Thyroid gland (tissue), 4 donors: ENCODE measurements around the gene SLC10A4. TPM values are rescaled to one million over a fixed set of nuclear protein-coding genes. Genes with fewer than 3 reads are reported as not detected.

Experiments
- DNase-seq, 2 donors: peaks; one replicate each; pipeline ENCODE4 v3.0.0-alpha.2; 2019
- H3K27ac ChIP-seq, 3 donors: fragments of 200-600 bp; sonication (generic); 1 replicate in 2 of 3; 2 replicates in 1 of 3; pipeline ENCODE4 v1.5.1; 2016 to 2019; ENCODE audit warnings: mild to moderate bottlenecking in 1 of 3, moderate library complexity in 1 of 3
- H3K27me3 ChIP-seq: fragments of 200-600 bp; sonication (generic); one replicate; pipeline ENCODE4 v1.5.1; 2019
- H3K36me3 ChIP-seq, 2 donors: fragments of 200-600 bp; sonication (generic); one replicate each; pipeline ENCODE4 v1.5.1; 2016 to 2019
- H3K4me1 ChIP-seq, 2 donors: fragments of 200-600 bp; sonication (generic); one replicate each; pipeline ENCODE4 v1.5.1; 2017 to 2019
- H3K4me3 ChIP-seq, 3 donors: fragments of 200-600 bp; sonication (generic); replicated peaks in 1 of 3; 1 replicate in 2 of 3; 2 replicates in 1 of 3; pipeline ENCODE4 v1.5.1; 2016; ENCODE audit warnings: mild to moderate bottlenecking in 1 of 3
- H3K9me3 ChIP-seq: fragments of 200-600 bp; sonication (generic); one replicate; pipeline ENCODE4 v1.5.1; 2017
- POLR2A ChIP-seq, 2 donors: fragments of 450-650 bp; IDR thresholded peaks; one replicate each; pipeline ENCODE4 v1.6.1; 2017; ENCODE audit warnings: antibody characterized with exemption in 2 of 2, mild to moderate bottlenecking in 2 of 2, moderate library complexity in 1 of 2
- WGBS, 2 donors: methylation state at CpG; one replicate each; pipeline ENCODE4 v1.1.5; 2017; 5-methylcytosine and 5-hydroxymethylcytosine counted together
- intact Hi-C: fragments of 100-400 bp; cut with DNase I; formaldehyde crosslinking; loops from one replicate; pipeline ENCODE4 v1.15.1; 2023
- total RNA-seq, 4 donors: library from RNA; depleted of rRNA; stranded (reverse); fragments of >200 nt; gene quantifications; one replicate each; pipeline ENCODE4 v1.2.3, GENCODE V29; 2016
- TF ChIP-seq, protein P1 (sequence below), 6 experiments: fragments of 200-600 bp in 3 of 6; fragments of 450-650 bp in 3 of 6; sonication (generic) in 3 of 6; IDR thresholded peaks; one replicate each; pipeline ENCODE4 v1.5.1; 2016 to 2019; ENCODE audit warnings: antibody characterized with exemption in 6 of 6, mild to moderate bottlenecking in 2 of 6, inconsistent platforms in 1 of 6, moderate library complexity in 1 of 6

SLC10A4 gene
- total RNA-seq, 4 donors from 2014 or later, result 0.13 TPM; not detected in 3

DNA sequence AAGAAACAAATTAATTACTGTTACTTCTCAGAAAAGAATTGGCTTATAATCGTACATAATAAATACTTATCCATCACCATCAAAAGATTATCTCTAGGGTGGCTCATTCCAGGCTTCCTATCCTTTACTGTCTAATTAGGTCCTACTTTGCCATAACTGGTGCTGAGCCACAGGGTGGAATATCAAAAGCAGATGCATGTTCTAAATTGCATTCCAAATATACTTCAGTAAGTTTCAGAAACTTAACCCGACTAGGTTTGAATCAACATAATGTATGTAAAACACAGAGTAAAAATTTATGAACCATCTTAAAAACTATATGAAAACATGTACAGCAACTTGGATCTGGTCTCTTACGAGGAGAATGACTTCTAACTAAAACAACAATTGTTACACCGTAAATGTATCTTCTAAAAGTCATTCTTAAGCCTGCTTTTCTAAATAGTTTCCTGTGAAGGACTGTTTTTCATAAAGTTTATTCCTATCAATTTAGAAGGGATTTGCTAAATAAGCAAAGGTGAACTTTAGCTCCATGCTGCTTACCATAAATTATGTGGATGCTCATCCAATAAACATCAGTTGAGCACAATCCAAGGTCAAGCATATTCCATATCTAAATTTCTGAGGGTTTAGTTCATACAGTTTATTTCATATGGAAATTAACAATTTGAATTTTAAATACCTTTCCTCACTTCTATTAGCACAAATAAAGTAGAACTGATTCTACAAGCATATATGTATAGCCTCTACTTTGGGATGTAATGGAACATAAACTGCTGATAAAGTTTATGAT is 20.3 kb downstream of the SLC10A4 start:
- no peak overlapping the region for H3K27ac ChIP-seq
- TF ChIP-seq POLR2A (IDR thresholded peaks at IDR 0.05), result no peak
- DNase-seq, result no peak
- intact Hi-C loops, result no loop called here
- no peaks in the 10 kb centered on the region for H3K27me3 ChIP-seq
- H3K4me1 ChIP-seq, result no peaks in the 10 kb centered on the region
- H3K9me3 ChIP-seq, result no peaks in the 10 kb centered on the region
- WGBS, 2 donors, result 65 to 71% methylated on average over 4 of the region's 4 CpGs
- H3K36me3 ChIP-seq, result peaks cover 8 to 16% of the 10 kb centered on the region in 2 donors
- H3K4me3 ChIP-seq, result no peak overlapping the region

DNA sequence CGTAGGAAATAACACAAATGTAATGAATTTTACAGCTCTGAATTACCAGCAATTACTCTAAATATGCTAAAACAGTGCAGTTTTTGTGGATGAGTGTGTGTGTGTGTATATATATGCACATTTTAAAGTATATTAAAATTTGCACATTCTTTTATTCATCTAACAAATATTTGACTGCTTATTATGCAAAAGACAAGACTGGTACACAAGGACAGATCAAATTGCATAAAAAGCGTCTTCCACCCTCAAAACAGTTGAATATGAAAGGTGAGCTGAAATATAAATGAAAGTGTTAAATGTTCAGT is 20.8 kb downstream of the SLC10A4 start:
- H3K36me3 ChIP-seq, result peaks cover 4 to 13% of the 10 kb centered on the region in 2 donors
- WGBS, 2 donors, result 96 to 97% methylated on average over 2 of the region's 2 CpGs
- intact Hi-C loops, result no loop called here

DNA sequence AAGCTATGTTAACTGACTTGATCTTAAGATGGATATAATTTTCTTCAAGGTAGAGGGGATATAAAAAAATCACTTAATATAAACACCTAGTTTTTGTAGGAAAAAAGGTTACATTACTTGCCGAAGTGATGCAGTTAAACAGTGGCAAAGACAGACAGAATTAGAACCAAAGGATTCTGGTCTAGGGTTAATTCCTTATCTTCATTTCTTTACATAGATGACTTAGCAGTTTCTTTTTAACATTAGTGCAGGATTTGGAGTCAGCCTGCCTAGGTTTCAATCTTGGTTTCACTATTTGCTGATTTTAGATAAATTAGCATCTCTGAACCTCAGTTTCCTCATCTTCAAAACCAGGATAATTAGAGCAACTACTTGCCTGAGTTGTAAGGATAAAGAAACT is 21.2 kb downstream of the SLC10A4 start:
- Histone ChIP-seq H3K27ac (no peak overlapping the region), H3K9me3 (no peaks in the 10 kb centered on the region), H3K4me3 (no peak overlapping the region), H3K27me3 (no peaks in the 10 kb centered on the region), H3K4me1 (no peaks in the 10 kb centered on the region), H3K36me3 (peaks cover under 1 to 11% of the 10 kb centered on the region in 2 donors)
- TF ChIP-seq, protein P1, sequence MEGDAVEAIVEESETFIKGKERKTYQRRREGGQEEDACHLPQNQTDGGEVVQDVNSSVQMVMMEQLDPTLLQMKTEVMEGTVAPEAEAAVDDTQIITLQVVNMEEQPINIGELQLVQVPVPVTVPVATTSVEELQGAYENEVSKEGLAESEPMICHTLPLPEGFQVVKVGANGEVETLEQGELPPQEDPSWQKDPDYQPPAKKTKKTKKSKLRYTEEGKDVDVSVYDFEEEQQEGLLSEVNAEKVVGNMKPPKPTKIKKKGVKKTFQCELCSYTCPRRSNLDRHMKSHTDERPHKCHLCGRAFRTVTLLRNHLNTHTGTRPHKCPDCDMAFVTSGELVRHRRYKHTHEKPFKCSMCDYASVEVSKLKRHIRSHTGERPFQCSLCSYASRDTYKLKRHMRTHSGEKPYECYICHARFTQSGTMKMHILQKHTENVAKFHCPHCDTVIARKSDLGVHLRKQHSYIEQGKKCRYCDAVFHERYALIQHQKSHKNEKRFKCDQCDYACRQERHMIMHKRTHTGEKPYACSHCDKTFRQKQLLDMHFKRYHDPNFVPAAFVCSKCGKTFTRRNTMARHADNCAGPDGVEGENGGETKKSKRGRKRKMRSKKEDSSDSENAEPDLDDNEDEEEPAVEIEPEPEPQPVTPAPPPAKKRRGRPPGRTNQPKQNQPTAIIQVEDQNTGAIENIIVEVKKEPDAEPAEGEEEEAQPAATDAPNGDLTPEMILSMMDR (IDR thresholded peaks at IDR 0.05), result no peak
- TF ChIP-seq POLR2A (IDR thresholded peaks at IDR 0.05), result no peak
- 88 to 100% methylated on average over 1 of the region's 1 CpG for WGBS, 2 donors
- DNase-seq, result no peak
- intact Hi-C loops, result no loop called here

More for the DNA sequence above, 20.8 kb downstream of the SLC10A4 start:
- Histone ChIP-seq H3K4me3 (no peak overlapping the region), H3K27ac (no peak overlapping the region), H3K9me3 (no peaks in the 10 kb centered on the region), H3K4me1 (no peaks in the 10 kb centered on the region), H3K27me3 (no peaks in the 10 kb centered on the region)
- TF ChIP-seq POLR2A (IDR thresholded peaks at IDR 0.05), result no peak
- DNase-seq, result no peak

DNA sequence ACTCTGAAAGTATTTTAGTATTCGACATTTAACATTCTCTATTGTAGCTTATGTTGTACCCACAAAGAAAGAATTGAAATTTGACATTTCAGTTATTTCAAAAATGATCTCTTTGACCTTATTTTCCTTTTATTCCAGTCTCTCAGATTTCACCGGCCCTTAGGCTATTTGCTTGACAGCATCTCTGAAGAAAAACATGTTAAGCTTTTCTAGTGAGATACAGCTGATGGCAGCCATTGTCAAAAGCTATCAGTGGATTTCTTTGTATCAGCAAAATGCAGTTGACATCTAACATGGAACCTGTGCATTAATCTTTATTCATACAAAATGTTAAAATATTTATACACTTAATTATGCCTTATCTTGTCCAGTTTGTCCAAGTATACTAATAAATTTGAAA is 23.6 kb downstream of the SLC10A4 start:
- Histone ChIP-seq H3K9me3 (no peaks in the 10 kb centered on the region), H3K36me3 (peaks cover 2 to 27% of the 10 kb centered on the region in 2 donors), H3K27me3 (no peaks in the 10 kb centered on the region), H3K27ac (no peak overlapping the region), H3K4me3 (no peak overlapping the region), H3K4me1 (no peaks in the 10 kb centered on the region)
- intact Hi-C loops, result no loop called here
- WGBS, 2 donors, result 94 to 97% methylated on average over 2 of the region's 2 CpGs
- DNase-seq, result no peak
- TF ChIP-seq, protein P1 (IDR thresholded peaks at IDR 0.05), result no peak

DNA sequence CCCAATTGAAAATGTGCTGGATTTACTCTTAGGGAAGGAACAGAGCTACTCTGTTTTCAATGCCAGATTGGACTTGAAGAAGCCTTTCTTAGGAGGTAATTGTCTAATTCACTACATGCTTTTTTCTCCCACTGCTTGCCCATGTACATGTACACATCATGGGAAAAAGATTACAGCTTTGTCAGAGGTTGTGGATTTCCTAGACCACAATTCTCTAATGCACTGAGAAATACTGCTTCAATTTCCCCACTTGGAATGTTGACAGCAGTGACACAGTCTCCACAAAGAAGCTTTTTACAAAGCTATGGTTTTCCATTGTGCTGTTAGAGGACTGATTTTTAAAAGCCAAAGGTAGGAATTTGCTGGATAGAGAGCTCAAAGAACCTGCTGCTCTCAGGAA is 26.4 kb downstream of the SLC10A4 start:
- intact Hi-C loops, result no loop called here
- Histone ChIP-seq H3K9me3 (no peaks in the 10 kb centered on the region), H3K36me3 (peaks cover 20 to 44% of the 10 kb centered on the region in 2 donors), H3K27me3 (no peaks in the 10 kb centered on the region), H3K4me3 (no peak overlapping the region), H3K27ac (no peak overlapping the region), H3K4me1 (no peaks in the 10 kb centered on the region)
- DNase-seq, result no peak
- no peak for TF ChIP-seq POLR2A (IDR thresholded peaks at IDR 0.05)
- TF ChIP-seq, protein P1 (IDR thresholded peaks at IDR 0.05), result no peak

DNA sequence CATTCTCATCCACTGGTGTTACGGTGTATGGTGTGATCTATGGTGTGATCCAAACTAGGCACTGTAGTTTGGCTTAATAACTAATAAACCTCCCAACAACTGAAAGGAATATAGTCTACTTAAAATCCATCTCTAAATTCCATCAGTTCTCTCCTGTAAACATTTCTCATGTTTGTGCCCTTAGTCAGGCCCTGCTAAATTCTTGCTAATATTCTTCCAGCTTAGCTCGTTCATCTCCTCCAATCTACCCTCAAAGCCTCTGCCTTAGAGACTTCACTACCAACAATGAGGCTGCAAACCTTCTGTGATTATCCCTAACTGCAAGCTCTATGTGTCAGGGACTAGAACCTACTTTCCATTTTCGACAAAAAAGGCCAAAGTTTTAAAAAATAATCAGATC is 35.0 kb downstream of the SLC10A4 start:
- no peak overlapping the region for H3K27ac ChIP-seq
- peaks cover 44 to 49% of the 10 kb centered on the region in 2 donors for H3K36me3 ChIP-seq
- no peak for DNase-seq
- H3K4me3 ChIP-seq, result no peak overlapping the region
- intact Hi-C loops, result no loop called here
- no peaks in the 10 kb centered on the region for H3K4me1 ChIP-seq
- TF ChIP-seq, protein P1 (IDR thresholded peaks at IDR 0.05), result no peak
- no peak for TF ChIP-seq POLR2A (IDR thresholded peaks at IDR 0.05)
- no peaks in the 10 kb centered on the region for H3K9me3 ChIP-seq
- WGBS, 2 donors, result 94 to 99% methylated on average over 3 of the region's 3 CpGs
- H3K27me3 ChIP-seq, result no peaks in the 10 kb centered on the region
